ENCODE data around the gene C1orf87. TPM values are rescaled to one million over a fixed set of nuclear protein-coding genes. Genes with fewer than 3 reads are reported as not detected.
A peak's percentile ranks its signal among the peaks of the same experiment; 100 is the strongest.

The C1orf87 gene
- total RNA-seq, 2 donors from 2014 or later: not detected

- no peaks in the 10 kb centered on the region for H3K4me1 Mint-ChIP-seq
- no peaks in the 10 kb centered on the region for H3K9me3 ChIP-seq (ENCODE audit: control insufficient read depth, low read length)
- H3K36me3 Mint-ChIP-seq (ENCODE audit: low read depth): no peaks in the 10 kb centered on the region
- 86 to 96% methylated on average over 2 of the region's 2 CpGs for WGBS, 2 experiments (ENCODE audit: insufficient coverage in 1 of 2, insufficient read length in 1 of 2)
- H3K9ac ChIP-seq (ENCODE audit: extremely low read depth, low read length, poor library complexity, severe bottlenecking): no peak overlapping the region
- H3K4me3 Mint-ChIP-seq: no peak overlapping the region
- no peak overlapping the region for H3K4me3 ChIP-seq (ENCODE audit: low read length)
- TF ChIP-seq CTCF (conservative IDR thresholded peaks at IDR 0.05): no peak
- H3K27ac Mint-ChIP-seq: no peak overlapping the region
- H3K36me3 ChIP-seq (ENCODE audit: control insufficient read depth, insufficient read depth, low read length): no peaks in the 10 kb centered on the region
- no peaks in the 10 kb centered on the region for H3K27me3 ChIP-seq (ENCODE audit: control insufficient read depth, insufficient read depth, low read length, poor library complexity, severe bottlenecking)
- no peaks in the 10 kb centered on the region for H3K4me1 ChIP-seq (ENCODE audit: control insufficient read depth, insufficient read depth, low read length)
- no peak for DNase-seq
- no peaks in the 10 kb centered on the region for H3K27me3 Mint-ChIP-seq (ENCODE audit: insufficient read depth)
- H3K27ac ChIP-seq (ENCODE audit: low read depth, low read length): no peak overlapping the region
- no peaks in the 10 kb centered on the region for H3K9me3 Mint-ChIP-seq
Measured at GRCh38 chr1:60090655-60091054, 17.1 kb upstream of the C1orf87 start.

GRCh38 chr1:60088620-60089155 is 15.1 kb upstream of the C1orf87 start:
- H3K36me3 Mint-ChIP-seq (ENCODE audit: low read depth): no peaks in the 10 kb centered on the region
- no peaks in the 10 kb centered on the region for H3K4me1 ChIP-seq (ENCODE audit: control insufficient read depth, insufficient read depth, low read length)
- no peak overlapping the region for H3K4me3 ChIP-seq (ENCODE audit: low read length)
- no peak overlapping the region for H3K4me3 Mint-ChIP-seq
- no peaks in the 10 kb centered on the region for H3K4me1 Mint-ChIP-seq
- DNase-seq: no peak
- H3K27ac Mint-ChIP-seq: no peak overlapping the region
- H3K36me3 ChIP-seq (ENCODE audit: control insufficient read depth, insufficient read depth, low read length): no peaks in the 10 kb centered on the region
- no peaks in the 10 kb centered on the region for H3K27me3 ChIP-seq (ENCODE audit: control insufficient read depth, insufficient read depth, low read length, poor library complexity, severe bottlenecking)
- H3K9ac ChIP-seq (ENCODE audit: extremely low read depth, low read length, poor library complexity, severe bottlenecking): no peak overlapping the region
- no peaks in the 10 kb centered on the region for H3K9me3 Mint-ChIP-seq
- H3K27me3 Mint-ChIP-seq (ENCODE audit: insufficient read depth): no peaks in the 10 kb centered on the region
- peak; percentile 55 for TF ChIP-seq CTCF (conservative IDR thresholded peaks at IDR 0.05)
- H3K27ac ChIP-seq (ENCODE audit: low read depth, low read length): no peak overlapping the region
- WGBS, 2 experiments (ENCODE audit: insufficient coverage in 1 of 2, insufficient read length in 1 of 2): 80 to 95% methylated on average over 3 to 5 of the region's 5 CpGs
- no peaks in the 10 kb centered on the region for H3K9me3 ChIP-seq (ENCODE audit: control insufficient read depth, low read length)

- H3K27me3 ChIP-seq (ENCODE audit: control insufficient read depth, insufficient read depth, low read length, poor library complexity, severe bottlenecking): no peaks in the 10 kb centered on the region
- DNase-seq: no peak
- H3K4me1 Mint-ChIP-seq: no peaks in the 10 kb centered on the region
- no peaks in the 10 kb centered on the region for H3K9me3 ChIP-seq (ENCODE audit: control insufficient read depth, low read length)
- no peaks in the 10 kb centered on the region for H3K36me3 Mint-ChIP-seq (ENCODE audit: low read depth)
- no peaks in the 10 kb centered on the region for H3K36me3 ChIP-seq (ENCODE audit: control insufficient read depth, insufficient read depth, low read length)
- H3K4me3 ChIP-seq (ENCODE audit: low read length): no peak overlapping the region
- no peak overlapping the region for H3K27ac ChIP-seq (ENCODE audit: low read depth, low read length)
- H3K27me3 Mint-ChIP-seq (ENCODE audit: insufficient read depth): no peaks in the 10 kb centered on the region
- no peak overlapping the region for H3K9ac ChIP-seq (ENCODE audit: extremely low read depth, low read length, poor library complexity, severe bottlenecking)
- no peak overlapping the region for H3K27ac Mint-ChIP-seq
- H3K4me3 Mint-ChIP-seq: no peak overlapping the region
- no peaks in the 10 kb centered on the region for H3K4me1 ChIP-seq (ENCODE audit: control insufficient read depth, insufficient read depth, low read length)
- no peaks in the 10 kb centered on the region for H3K9me3 Mint-ChIP-seq
- TF ChIP-seq CTCF (conservative IDR thresholded peaks at IDR 0.05): no peak
Measured at GRCh38 chr1:60087681-60088080, 14.1 kb upstream of the C1orf87 start.

Measured in endodermal cell (in vitro differentiated cells).